GM12872 (cell line): Measurements from ENCODE around the gene RALGAPB.

Experiments
- CTCF ChIP-seq: IDR thresholded peaks from 3 replicates; pipeline ENCODE4 v1.5.1; 2011; ENCODE audit warnings: low read depth, mild to moderate bottlenecking, low read length, moderate library complexity; ENCODE audit not compliant: insufficient read depth

The RALGAPB gene

DNA sequence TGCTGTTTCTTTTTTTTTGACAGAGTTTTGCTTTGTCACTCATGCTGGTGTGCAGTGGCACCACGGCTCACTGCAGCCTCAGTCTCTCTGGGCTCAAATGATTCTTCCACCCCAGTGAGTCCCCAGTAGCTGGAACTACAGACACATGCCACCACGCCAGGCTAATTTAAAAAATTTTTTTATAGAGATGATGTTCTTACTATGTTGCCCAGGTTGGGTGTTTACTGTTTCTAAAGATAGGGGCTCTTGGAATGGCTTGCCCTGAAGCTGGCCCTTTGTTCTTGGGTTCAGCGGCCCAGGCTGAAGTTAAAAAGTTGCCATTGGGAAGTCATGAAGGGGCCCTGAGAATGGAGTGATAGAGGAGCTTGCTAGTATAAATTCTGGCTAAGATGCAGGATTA, 16.5 kb downstream of the RALGAPB start:
- no peak for TF ChIP-seq CTCF

GRCh38 chr20:38497246-38497935, 24.7 kb downstream of the RALGAPB start:
- no peak for TF ChIP-seq CTCF

DNA sequence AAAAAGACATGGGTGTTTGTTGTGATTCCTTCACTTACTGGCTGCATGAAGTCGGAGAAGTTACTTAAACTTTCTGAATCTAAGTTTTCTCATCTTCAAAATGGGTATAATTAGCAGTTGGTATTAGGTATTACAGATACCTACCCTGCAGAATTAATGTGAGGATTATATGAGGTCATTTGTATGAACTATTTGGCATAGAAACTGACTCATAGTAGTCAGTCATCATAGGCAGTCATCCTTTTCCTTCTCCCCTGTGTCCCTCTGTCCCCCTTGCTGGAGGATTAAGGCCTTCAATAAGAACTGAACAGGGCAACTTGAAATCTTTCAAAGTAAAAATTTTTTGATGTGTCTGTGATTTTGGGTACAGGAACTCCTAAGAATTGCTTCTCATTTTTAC, 26.3 kb downstream of the RALGAPB start:
- no peak for TF ChIP-seq CTCF

- no peak for TF ChIP-seq CTCF
Measured at GRCh38 chr20:38499366-38499765, 26.7 kb downstream of the RALGAPB start.

GRCh38 chr20:38501858-38502436, 29.3 kb downstream of the RALGAPB start:
- TF ChIP-seq CTCF: no peak

DNA sequence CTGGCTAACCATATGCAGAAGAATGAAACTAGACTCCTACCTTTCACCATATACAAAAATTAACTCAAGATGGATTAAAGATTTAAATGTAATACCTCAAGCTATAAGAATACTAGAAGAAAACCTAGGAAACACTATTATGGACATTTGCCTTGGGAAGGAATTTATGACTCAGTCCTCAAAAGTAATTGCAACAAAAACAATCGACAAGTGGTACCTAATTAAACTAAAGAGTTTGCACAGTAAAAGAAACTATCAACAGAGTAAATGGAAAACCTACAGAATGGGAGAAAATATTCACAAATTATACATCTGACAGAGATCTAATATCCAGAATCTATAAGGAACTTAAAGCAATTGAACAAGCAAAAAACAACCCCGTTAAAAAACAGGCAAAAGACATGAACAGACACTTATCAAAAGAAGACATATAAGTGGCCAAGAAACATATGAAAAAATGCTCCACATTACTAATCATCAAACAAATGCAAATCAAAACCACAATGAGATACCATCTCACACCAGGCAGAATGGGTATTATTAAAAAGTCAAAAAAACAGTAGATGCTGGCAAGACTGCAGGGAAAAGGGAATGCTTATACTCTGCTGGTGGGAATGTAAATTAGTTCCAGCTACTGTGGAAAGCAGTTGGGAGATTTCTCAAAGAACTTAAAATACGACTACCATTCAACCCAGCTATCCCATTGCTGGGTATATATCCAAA, 31.9 kb downstream of the RALGAPB start:
- no peak for TF ChIP-seq CTCF

GRCh38 chr20:38505091-38505455, 32.4 kb downstream of the RALGAPB start:
- TF ChIP-seq CTCF: no peak
